Inferior parietal cortex (tissue), 1 donor: Measurements from ENCODE around the gene GLIS1.

ENCODE experiments used
- DNase-seq: peaks from one replicate; pipeline ENCODE4 v3.0.0-alpha.2; 2016; ENCODE audit errors: extremely low spot score

Gene GLIS1

DNA sequence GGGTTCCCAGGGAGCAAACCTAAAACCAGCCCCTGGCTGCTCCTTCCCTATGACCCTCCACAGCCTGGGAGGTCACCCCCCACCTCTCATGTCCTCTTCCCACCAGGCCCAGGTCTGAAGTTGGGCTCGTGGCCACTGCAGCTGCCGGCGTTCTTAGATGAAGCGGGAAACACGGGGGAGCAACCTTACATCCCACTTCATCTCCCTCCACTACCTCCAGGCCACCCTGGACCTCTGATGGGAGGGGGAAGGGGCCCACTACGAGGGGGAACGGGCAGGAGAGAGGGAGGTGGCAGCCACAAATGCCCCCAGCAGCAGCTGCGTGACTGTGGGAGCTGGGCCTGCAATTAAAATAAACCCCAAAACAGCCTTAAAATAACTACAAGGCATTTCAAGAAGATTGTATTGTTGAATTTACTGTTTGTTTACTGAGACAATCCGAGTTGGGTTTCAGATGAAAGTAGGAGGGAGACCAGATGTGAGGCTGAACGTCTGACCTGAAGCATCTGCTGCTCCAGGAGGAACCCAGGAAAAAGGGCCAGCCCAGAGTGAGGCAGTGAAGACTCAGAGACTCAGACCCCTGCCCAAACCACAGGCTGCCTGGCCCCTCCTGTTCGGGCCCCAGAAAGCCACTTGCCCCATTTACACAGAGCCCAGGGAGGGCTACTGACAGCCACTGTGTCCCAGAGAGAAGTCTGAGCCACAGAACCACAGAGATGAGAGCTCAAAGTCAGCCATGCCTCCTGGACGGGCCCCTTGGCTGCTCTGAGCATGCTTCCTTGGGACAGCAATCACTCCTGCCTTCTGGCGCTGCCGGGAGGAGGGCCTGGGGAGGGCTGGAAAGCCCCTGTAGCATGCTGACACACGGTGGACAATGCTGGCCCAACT, 59.8 kb downstream of the GLIS1 start:
- DNase-seq = no peak

- DNase-seq = no peak
Measured at GRCh38 chr1:53678507-53678906, 60.5 kb downstream of the GLIS1 start.

GRCh38 chr1:53678046-53678445, 60.9 kb downstream of the GLIS1 start:
- DNase-seq = no peak

DNA sequence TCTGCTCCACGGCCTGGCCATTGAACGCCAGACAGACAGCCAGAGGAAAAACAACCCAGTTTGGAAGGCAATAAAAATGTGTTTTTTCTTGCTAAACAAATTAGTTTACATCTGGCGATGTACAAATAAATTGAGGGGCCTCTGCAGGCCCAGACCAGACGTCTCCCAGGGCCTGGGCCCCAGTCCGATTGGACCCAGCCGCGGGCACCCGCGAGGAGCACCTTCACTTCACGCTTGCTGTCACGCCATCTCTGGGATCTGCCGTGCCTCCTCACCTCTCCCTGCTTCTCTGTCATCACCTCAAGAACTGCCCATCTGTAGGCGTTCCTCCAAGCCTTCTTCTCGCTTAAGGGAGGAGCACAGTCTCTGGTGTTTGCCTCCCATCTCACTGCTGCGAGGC, 61.5 kb downstream of the GLIS1 start:
- no peak for DNase-seq

GRCh38 chr1:53672785-53673184, 66.2 kb downstream of the GLIS1 start:
- DNase-seq = no peak

DNA sequence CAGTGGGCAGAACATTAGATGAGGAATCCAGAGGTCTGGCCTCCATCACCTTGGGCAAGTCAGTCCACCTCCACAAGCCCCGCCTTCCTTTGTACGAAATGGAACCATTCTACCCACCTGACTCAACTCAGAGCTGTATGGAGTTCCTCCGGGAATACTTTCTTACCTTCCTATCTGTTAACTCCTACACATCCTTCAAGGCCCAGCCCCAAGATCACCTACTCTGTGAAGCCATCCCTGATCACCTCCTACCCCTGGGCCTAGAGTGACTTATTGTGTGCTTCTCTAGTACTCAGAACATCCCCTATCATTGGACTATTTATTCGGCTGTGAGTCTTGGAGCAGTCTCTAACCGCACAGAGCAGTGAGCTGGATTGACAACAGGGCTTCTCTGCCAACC, 66.7 kb downstream of the GLIS1 start:
- no peak for DNase-seq

GRCh38 chr1:53669621-53670191, 69.3 kb downstream of the GLIS1 start:
- DNase-seq = no peak

DNA sequence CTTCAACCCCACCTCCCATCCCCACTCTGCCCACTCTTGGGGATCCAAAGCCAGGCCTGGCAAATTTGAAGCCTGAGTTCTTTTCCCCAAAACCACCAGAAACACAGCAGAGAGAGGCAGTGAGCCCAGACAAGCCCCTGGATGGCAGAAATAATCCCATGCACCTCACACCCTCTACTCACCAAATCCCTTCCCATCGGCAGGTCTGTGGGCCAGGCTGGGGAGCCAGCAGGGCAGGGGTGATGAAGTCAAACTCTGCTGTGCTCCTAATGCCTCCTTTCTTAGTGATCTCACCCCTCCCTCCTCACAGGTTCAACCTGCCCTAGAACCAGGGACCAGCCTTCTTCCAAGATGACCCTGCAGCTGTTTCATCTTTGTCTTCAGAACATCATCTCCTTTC, 72.4 kb downstream of the GLIS1 start:
- DNase-seq = no peak

GRCh38 chr1:53665996-53666395, 73.0 kb downstream of the GLIS1 start:
- DNase-seq = no peak

DNA sequence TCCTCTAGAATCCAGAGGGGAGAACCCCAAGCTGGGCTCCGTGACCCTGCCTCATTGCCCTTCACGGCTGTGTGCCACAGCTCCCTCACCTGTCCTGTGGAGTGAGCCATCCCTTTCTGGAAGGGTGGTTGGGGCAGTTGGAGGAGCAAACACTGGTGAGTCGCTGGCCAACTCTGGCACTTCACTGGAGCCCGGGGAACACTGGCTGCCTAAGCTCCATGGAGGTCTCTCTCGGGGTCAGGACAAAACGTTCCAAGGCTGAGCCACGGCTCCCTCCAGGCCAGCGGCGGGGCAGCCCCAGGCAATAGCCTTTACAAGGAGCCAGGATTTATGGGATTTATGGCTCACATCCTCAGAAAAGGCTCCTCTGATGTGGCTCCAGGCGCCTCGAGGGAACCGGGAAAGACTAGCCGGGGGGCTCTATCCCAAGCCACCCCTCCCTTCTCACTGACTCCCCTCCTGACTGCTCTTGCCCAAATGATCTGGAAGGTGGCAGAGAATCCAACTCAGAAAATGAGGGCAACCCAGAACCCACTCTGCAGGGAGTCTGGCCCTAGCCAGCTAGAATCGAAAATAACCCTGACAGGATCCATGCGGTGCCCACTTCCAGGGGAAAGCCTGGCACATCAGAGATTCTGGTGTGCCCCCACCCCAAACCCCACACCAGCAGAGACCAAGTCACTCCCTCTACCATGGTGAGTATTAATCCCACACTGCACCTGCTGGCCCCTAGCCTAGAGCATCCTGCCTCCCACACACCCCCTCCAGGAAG, 75.2 kb downstream of the GLIS1 start:
- no peak for DNase-seq

DNA sequence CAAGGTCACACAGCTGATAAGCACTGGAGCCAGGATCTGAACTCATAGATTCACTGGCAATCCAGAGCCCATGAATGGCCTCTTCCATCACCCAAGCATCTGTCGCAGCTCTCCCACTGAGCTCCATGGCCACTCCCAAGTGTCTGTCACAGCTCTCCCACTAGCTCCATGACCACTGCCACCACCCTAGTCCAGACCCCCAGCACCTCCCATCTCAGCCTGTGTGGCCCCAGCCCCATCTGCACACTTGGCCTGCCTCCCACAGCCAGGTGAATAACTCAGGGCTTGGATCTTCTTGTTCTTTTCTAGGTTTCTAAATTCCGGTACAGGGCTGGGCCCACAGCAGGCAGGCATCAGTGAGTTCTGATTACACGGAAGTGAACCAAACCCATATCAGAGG, 76.0 kb downstream of the GLIS1 start:
- no peak for DNase-seq

- no peak for DNase-seq
Measured at GRCh38 chr1:53662169-53662568, 76.8 kb downstream of the GLIS1 start.

DNA sequence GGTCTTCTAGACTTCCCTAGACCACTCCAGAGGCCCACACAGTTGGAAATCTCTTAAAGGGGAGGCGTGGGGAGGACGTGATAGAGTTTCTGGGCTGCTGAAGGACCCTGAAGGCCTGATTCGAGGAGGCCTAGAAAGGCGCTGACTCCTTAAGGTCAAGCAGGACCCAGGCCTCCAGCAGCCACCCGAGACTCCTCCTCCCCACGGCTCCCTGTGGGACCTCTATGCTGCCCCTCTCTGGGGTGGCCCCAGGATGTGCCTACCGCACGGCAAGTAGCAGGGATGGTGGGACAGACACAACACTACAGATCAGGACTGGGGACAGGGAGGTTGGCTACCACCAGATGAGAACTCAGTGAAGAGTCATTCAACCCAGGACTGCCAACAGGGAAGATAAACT, 77.5 kb downstream of the GLIS1 start:
- no peak for DNase-seq

DNA sequence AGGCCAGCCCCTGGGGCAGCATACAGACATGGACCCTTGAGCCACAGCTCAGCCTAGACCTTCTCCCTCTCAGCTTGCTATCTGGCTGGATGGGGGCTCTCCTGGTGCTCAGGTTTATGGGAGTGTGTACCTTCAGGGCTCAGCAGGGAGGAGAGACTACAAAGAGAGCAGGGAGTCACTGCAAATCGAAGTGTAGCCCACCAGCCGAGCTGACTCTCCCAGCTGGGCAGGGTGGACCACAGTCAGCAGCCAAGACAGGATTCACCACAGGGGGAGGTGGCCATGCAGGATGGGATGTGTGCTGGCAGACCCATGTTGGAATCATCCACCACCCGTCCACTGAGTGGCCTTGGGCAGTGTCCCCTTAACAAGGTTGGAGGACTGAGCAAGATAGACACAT, 78.3 kb downstream of the GLIS1 start:
- DNase-seq = no peak

- DNase-seq = no peak
Measured at GRCh38 chr1:53659436-53659835, 79.5 kb downstream of the GLIS1 start.

- no peak for DNase-seq
Measured at GRCh38 chr1:53658489-53659230, 80.3 kb downstream of the GLIS1 start.

DNA sequence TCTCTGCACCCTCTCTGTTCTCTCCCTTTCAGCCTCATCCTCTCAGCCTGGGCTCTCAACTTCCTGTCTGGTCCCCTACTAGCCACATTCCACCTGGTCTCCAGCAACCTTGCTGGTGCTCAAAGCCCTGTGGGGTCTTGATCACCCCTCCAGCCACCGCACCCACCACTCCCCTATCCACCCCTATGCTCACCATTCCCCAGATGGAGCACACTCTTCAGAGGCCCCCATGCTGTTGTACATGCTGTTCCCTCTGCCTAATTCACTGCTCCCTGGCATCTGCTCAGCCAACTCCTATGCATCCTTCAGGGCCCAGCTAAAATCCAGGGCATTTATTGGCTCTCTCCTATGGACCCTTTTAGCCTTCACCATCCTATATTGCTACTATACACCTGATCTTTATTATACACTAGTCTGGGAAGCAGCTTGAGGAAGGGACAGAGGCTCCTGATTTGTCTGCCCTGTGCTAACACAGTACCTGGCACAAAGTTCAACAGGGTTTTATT, 81.0 kb downstream of the GLIS1 start:
- DNase-seq = no peak

DNA sequence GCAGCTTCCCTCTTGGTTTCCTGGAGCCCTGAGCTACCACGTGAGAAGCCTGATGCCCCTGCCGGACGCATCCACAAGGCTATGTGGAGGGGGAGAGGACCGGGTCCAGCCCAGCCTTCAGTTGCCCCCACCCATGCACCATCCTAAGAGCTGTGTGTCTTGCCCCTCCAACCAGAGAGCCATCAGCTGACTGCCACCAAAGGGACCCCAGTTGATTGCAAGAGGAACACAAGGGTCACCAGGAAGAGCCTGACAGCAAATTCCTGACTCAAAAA, 81.5 kb downstream of the GLIS1 start:
- no peak for DNase-seq

GRCh38 chr1:53656747-53657530, 82.0 kb downstream of the GLIS1 start:
- DNase-seq = no peak

- DNase-seq = no peak
Measured at GRCh38 chr1:53655931-53656746, 82.8 kb downstream of the GLIS1 start.
